HG03095 (cell line): ENCODE data around the gene ABCG1.

Experiments
- ATAC-seq: cut with Tn5 transposase; IDR thresholded peaks from one replicate; pipeline ENCODE4 v1.9.1; 2021; ENCODE audit warnings: moderate library complexity; ENCODE audit not compliant: unreplicated experiment

ABCG1 gene

DNA sequence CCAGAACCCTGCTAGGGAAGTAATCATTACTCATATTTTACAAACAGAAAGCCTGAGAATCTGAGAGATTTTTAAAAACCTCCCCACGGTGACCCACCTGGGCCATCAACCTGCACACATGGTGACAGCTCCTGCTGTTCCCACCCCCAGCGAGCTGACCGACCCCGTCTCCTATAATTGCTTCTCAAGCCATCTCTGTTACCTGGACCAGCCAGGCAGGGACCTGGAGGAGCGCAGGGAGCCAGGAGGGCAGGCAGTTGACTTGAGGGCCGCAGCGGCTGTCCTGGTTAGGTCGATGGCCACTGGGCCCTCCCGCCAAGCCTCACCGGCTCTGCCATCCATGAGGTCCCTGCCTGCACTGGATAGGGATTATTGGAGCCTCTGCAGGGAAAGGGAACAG lies 124.2 kb downstream of the ABCG1 start:
- no peak for ATAC-seq

DNA sequence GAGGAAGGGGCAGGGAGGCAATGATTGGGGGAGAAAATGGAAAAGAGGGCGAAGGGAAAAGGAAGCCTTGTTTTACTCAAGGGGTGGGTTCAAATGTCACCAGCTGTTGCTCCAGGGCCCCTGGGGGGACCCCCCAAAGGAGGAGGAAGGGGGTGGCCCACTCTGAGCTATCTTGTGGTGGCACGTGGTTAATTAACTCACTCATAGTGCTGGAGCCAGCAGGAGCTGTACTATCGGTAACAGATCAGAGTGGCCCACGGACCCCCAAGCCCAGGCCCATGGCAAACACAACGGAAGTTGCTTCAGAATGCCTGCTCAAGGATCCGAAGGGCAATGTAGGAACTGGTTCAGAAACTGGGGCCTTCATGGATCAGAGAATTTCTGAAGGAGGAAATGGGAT lies 124.6 kb downstream of the ABCG1 start:
- no peak for ATAC-seq

DNA sequence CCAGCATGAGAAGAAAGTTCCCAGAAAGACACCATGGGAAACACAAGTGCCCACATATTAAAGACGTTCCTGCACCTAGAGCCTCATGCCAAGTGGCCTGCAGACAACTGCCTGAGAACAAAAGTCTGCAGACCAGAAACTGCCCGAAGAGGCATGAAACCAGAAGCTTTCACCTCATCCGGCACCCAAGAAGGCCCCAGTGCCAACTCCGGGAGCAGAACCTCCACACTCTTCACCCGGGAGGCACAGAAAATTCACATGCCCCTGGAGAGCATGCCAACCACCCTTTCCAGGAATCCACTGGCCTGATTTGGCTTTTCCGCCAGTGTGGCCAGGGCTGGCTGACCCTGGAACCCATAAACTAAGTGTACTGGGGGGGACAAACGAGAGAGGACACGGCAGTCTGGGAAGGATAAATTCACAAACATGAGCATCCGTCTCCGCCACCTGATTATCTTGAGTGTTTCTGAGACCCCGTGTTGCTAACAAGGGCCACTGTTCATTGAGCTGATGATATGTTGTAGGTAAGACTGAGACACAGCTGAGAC lies 125.1 kb downstream of the ABCG1 start:
- no peak for ATAC-seq

DNA sequence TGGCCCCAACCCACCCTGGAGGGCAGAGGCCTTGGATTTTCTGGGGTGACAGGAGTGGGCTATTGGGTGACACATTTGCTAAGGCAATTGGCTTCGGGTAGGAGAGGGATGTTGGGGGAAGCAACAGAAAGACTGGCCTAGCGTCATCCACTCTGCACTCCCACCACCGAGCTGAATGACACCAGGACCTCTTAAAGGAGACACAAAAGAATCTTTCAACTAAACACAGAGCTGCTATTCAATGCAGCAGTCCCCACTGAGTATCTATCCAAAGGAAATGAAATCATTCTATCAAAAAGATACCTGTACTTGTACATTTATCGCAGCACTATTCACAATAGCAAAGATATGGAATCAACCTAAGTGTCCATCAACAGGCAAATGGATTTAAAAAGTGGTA lies 125.7 kb downstream of the ABCG1 start:
- no peak for ATAC-seq

DNA sequence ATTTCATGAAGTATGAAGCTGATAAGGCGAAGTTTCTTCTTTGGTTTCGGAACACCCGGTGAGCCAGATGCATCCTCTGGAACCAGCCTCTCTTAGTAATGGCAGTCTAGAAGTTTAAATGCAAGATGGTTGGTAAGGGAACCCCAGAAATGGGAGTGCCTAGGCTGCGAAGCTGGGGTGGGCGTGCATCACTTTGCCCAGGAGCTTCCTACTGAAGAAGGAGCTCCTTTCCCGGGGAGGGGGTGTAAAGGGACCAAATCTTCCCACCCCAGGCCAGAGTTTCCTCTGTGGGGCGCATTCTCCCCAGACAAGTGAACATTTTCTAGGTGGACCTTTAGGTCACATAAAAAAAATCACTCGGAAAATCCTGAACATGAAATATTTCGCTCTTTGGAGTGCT lies 127.5 kb downstream of the ABCG1 start:
- no peak for ATAC-seq
